Right ventricle myocardium superior (tissue), 1 donor: ENCODE data around the gene KRT17. TPM values are rescaled to one million over a fixed set of nuclear protein-coding genes. Genes with fewer than 3 reads are reported as not detected.
"Not testable (repeated sequence)": the region's sequence is repeated elsewhere in the genome, so short reads cannot be mapped to it uniquely, and the experiment has no call there.

ENCODE experiments used
- ATAC-seq: fragments of 200-7000 bp; cut with Tn5 transposase; one replicate; pipeline ENCODE4 v1.9.1; 2020; ENCODE audit warnings: mild to moderate bottlenecking; ENCODE audit not compliant: poor library complexity
- DNase-seq: peaks from one replicate; pipeline ENCODE4 v3.0.0-alpha.2; 2020
- intact Hi-C: fragments of 100-400 bp; cut with DNase I; formaldehyde crosslinking; loops from one replicate; pipeline ENCODE4 v1.11.2; 2022
- total RNA-seq: library from RNA; stranded (reverse); fragmentation: NEBNext Ultra II Directional; extraction: Animal tissue kit (Norgen Biotek cat#: 25700); gene quantifications from one replicate; pipeline ENCODE4 v1.2.1, GENCODE V29; 2021
- donor health status: DM: no; HTN: yes; CAD: no; lungs with severe emphysema.

KRT17 gene
- total RNA-seq, 1 donor from 2014 or later, result not detected

DNA sequence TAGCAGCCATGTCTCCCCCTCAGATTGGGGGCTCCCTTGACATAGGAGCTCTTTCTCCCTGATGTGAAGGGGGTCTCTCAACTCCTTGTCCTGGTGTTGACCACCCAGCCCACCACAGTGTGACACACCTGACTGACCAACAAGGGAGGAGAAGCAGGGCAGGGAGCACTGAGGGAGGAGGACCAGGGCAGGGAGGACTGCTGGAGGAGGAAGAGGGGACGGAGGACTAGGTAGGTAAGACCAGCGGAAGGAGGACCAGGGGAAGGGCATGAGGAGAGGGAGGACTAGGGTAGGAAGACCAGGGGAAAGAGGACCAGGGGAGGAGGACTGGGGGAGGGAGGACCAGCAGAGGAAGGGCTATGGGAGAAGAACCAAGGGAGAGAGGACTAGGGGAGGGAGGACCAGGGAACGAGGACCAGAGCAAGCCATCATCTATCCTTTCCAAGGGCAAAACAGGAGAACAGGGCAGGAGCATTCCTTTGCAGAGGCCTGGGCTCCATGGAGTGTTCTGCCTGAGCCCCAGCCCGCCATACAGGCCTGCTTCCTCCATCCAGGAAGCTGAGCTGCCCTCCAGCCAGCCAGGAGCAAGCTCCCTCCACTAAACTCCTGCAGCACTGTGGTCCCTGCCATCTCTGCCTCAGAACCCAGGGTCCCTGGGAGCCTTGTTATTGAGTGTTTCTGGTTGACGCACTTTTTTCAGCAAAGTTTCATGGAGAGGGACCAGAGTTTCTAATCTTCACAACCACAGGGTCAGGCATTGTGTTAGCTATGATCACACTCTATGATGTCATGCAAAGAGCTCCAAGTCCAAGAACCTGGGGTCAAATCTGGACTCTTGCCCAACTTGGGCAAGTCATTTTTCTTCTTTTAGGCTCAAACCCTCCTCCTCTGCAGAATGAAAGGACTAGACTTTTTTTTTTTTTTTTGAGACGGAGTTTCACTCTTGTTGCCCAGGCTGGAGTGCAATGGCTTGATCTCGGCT lies 15.4 kb upstream of the KRT17 start:
- intact Hi-C loops, result no loop called here
- ATAC-seq (no peak), DNase-seq (no peak)

DNA sequence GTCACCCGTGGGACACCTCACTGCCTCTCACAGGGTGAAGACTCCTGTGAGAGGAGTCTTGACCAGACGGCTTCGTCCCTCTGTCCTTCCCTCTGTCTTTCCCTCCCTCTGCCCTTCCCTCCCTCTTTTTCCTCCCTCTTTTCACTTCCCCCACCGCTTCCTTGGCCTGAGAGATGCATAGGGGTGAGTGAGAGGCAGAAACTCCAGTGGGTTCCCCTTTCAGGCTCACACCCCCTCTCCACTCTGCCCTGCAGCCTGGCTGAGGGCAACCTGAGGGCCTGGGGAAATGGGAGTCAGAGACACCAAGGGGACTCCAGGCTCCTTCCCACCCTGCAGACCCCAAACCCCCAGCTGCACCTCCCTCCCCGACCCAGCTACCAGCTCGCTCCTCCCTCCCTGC lies 14.6 kb upstream of the KRT17 start:
- intact Hi-C loops, result no loop called here
- no peak for ATAC-seq

DNA sequence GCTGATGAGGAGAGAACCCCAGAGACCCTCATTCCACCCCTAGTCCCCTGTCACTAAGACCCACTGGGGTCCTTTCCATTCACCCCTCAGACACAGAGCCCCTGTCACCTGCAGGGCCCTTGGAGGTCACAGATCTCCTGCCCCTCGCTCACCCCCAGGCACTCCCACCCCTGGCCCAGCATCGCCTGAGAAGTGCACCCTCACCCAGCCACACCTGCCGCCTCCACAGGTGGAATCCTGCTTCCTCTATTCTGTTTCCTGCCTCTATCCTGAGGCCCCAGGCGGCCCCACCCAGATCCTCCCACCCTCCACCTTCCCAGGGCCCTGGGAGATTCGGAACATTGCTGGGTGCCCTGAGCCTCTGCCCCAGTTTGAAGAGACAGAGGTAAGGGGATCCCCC lies 13.8 kb upstream of the KRT17 start:
- intact Hi-C loops, result no loop called here
- DNase-seq, result no peak
- no peak for ATAC-seq

More for the DNA sequence above, 14.6 kb upstream of the KRT17 start:
- DNase-seq, result no peak

DNA sequence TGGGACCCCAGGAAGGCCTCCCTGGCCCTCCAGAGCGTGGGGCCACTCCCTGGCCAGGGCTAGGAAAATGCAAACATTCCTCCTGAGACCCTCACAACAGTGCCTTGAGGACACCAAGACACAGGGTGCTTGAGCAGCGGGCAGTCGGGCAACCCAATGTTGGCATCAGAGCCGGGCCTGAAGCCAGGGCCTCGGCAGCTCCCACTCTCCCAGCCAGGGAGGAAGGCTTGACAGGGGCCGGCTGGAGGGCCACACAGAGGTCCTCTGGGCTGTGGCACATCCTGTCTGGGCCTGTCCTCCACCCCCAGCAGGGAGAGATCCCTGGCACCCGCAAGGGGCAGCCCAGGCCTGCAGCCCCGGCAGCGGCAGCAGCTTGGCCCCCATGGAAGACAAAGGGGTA lies 12.3 kb upstream of the KRT17 start:
- intact Hi-C loops, result no loop called here
- DNase-seq, result no peak

DNA sequence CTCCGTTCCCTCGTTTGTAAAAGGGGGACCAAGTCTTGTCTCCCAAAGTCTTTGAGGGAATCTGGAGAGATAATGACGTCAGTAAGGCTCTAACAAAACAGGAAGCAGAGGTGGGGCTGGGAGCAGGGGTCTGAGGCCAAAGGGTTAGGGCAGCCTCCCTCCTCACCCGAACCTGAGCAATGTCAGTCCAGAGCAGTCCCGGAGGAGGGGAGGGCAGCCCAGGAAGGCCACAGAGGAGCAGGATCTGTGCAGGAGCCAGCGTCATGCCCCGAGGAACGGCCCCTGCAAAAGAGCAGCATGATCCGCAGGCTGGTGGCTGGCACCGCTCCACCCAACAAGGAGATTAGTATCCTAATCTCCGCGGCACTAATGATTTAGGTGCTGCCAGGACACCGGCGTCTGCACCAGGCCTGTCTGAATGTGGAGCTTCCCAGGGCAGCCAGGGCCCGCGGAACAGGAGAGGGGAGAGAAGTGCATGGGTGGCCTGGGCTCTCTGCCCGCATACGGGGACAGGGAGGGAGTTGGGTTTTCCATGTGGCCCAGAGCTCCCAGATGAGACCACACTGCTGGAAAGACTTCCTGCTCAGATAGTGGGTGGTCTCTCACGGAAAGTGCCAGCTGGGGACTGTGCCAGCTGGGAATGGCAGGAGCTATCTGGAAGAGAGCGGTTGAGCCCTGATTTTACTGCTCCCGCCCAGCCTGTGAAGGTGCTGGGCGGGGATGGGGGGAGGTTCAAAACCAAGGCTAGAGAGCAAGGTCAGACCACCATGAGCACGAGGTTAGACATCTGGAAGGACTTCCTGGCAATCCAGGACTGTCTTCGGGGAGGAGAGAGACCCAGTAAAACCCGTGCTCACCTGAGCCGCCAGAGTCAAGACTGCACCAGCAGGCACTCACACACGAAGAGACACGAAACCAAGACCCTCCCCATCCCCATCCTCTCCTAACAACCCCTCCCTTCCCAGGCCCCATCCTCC lies 11.0 kb upstream of the KRT17 start:
- intact Hi-C loops, result no loop called here
- DNase-seq (peak; percentile 62), ATAC-seq (peak; percentile 80)

More for the DNA sequence above, 12.3 kb upstream of the KRT17 start:
- ATAC-seq, result no peak

DNA sequence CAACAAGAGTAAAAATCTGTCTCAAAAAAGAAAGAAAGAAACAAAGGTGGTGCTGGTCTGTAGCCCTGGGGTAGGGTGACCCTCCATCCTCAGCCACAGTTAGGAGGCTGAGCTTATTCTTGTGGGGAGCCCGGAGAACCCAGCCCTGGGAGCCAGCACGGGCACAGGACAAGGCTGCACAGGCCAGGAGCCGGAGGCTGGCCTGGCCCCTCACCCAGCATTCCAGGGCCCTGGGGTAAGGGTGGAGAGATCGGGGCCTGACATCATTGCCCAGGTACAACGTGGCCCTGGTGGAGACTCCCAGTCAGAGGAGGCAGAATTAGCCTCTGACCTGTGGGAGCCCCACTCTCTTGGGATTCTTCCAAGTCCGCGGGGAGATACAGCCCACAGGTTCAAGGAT lies 10.3 kb upstream of the KRT17 start:
- intact Hi-C loops, result no loop called here
- DNase-seq (no peak), ATAC-seq (no peak)

DNA sequence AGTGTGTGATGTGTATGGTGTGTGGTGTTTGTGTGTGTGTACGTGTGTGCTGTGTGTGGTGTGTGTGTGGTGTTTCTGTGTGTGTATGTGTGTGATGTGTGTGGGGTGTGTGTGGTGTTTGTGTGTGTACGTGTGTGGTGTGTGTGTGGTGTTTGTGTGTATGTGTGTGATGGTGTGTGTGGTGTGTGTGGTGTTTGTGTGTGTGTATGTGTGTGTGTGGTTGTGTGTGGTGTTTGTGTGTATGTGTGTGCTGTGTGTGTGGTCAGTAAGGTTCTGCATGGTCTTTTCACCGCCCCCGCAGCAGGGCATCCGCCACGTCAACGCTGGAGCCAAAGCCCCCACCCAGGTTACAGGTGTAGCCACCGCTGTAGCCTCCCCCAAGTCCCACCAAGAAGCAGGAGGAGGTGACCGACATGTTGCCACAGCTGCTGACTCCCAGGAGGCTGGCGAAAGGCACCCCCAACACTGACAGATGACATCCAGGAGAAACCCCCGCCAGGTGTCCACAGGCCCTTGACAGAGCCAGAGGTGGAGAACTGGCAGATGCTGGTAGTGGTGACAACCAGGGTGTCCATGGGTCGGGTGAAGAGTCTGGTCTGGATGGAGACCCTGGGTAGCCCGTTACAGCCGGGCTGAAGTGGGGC lies 9.3 kb upstream of the KRT17 start:
- intact Hi-C loops, result no loop called here
- DNase-seq (no peak), ATAC-seq (no peak)

DNA sequence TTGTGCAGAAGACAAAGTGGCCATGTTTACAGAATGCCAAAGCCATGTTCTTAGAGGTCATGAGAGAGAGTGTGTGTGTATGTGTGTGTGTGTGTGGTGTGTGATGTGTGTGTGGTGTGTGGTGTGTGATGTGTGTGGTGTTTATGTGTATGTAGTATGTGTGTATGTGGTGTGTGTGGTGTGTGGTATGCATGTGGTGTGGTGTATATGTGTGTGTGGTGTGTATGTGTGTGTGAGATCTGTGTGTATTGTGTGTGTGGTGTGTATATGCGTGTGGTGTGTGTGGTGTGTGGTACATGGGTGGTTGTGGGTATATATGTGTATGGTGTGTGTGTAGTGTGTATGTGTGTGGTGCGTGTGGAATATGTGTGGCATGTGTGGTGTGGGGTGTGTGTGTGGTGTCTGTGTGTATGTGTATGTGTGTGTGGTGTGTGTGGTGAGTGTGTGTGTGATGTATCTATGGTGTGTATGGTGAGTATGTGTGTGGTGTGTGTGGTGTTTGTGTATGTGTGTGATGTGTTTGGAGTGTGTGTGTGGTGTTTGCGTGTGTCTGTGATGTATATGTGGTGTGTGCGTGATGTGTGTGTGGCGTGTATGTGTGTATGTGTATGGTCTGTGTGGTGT lies 8.2 kb upstream of the KRT17 start:
- ATAC-seq (no peak), DNase-seq (no peak)
- intact Hi-C loops, result no loop called here

DNA sequence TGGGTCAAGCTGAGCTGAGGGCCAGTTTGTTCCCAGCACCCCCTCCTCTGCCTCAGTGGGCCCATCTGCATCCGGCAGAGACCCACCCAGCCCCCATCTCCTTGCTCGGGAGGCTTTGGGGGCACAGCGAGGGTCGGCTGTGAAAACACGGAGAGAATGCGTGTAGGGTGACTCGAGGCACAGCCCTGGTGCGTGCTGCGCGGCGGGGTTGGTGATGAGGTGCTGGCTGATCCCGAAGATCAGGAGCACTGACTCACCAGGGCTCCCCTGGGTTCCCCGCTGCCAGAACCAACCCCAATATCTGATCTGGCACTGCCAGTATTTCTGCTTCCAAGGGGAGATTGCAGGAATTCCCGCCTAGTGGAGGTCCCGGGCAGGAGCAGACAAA lies 7.5 kb upstream of the KRT17 start:
- DNase-seq (peak; percentile 31), ATAC-seq (no peak)
- intact Hi-C loops, result no loop called here

DNA sequence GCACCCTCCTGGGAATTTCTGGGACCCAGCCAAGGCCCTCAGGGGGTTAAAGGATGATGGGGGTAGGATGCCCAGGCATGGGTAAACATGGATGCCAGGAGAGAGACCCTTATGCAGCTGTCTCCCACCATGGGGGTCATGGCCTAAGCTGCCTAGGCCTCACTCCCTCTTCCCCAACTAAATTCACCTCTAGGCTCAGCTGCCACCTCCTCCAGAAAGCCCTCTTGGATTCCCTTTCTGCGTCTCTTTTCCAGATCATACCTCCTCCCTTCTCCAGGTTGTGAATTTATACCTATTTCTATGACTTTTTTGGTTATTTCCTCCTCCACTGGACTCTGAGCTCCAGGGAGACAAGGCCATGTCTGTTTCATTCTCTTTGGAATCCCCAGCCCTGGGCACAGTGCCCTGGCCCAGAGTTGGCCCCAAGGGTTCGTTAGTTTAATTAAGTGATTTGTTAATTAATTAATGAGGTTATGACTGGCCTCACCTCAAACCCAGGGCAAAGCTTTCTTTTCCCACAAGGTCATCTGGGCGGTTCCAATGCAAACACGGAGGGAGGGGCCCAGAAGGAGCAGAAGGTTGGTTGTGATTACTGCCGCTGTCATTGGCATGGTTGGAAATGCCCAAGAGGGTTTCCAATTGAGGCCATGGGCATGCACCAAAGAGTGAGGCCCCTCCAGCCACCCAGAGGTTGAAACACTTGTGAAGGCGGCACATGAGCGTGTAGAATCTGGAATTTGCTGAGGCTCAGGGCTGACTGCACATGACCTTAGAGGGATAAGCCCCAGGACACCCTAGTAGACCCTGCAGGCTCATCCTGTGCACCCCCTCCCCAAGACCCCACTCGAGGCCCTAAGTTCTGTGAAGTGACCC lies 6.9 kb upstream of the KRT17 start:
- ATAC-seq (no peak), DNase-seq (peak; percentile 16)
- intact Hi-C loops, result no loop called here

DNA sequence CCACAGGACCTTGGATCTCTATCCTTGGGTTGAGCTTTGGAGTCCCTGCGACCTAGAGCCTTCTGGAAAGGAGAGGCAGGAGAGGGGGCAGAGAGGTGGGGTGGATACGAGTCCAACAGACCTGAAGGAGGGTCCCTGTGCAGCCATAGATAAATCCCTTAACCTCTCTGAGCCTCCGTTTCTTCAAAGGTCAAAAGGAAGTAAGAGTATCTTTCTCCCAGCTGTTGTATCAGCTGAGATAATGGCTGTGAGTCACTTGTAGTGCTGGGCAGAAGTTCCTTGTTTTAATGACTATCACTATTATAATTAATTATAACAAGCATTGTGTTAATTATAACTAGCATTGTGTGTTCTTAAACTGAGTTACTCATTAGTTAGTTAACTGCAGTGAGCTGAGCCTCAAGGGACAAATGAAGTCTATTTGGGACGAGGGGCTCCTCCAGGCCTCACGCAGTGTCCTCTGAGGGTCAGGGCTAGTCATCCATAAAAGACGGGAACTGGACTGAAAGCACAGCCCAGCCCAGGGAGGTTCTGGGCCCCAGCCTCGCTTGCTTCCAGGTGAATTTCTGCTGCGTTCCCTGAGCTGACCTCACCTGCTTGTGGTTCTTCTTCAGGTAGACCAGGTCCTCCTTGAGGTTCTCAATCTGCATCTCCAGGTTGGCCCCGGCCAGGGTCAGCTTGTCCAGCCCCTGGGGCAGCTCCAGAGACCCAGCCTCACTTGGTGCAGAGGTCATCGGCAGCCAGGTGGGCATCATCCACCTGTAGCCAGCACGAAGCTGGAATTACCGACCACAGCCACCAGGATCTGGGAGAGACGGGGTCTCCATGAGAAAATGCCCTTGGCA lies 5.7 kb upstream of the KRT17 start:
- DNase-seq, result peak; percentile 14

DNA sequence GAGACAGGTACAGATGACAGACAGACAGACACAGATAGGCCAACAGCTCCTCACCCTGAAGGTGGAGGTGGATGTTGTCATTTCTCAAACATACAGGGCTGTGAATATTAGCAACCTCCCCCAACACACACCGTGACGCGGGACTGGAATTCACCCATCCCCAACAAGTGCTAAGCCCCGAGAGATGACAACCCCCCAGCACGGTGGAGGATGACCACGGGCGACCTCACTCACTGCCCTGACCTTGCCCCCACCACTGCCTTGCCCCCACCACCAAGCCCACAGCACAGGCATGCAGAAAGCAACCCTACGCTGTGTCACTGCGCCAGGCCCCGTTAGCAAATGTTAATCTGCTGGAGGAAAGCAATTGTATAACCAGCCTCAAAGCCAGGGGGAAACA lies 4.9 kb upstream of the KRT17 start:
- ATAC-seq, result no peak
- intact Hi-C loops, result no loop called here
- peak; percentile 28 for DNase-seq

More for the DNA sequence above, 5.7 kb upstream of the KRT17 start:
- no peak for ATAC-seq
- intact Hi-C loops, result no loop called here

DNA sequence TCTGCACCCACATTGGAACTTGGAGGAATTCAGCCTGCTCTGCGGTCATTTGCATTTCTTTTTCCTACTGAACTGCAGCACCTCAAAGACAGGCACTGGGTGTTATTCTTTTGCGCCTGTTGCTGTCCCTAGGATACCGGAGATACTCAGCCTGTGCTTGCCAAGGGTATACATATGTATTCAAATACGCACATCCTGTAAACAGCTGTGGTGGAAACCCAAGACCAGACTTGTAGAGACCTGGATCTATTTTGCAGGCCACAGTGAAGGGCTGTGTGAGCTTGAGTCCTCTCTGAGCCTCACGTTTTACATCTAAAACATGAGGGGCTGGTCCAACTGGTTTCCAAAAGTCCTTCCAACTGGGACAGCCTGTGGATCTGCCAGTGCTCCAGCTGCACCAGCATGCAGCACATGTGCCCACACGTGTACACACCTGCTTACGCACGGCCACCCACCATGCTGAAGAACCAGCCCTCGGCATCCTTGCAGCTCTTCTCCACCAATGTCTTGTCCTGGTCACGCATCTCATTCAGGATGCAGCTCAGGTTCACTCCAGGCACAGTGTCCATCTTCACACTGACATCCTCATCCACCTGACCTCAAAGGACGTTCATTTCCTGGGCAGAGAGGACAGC lies 4.4 kb upstream of the KRT17 start:
- intact Hi-C loops, result not testable (repeated sequence)

DNA sequence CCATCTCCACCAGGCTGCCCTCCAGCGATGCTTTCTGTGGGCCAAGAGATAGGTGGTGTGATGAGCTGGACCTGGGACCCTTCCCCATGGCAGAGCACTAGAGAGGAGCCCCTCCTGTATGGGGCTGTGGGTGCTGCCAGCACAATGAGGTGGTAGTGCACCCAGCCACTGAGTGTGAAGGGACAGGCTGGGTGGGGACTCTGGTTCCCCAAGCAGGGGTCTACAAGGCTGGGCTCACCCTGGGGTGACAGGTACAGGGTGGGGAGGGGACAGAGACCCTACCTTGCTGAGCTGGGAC lies 3.6 kb upstream of the KRT17 start:
- ATAC-seq, DNase-seq, intact Hi-C loops: not testable (repeated sequence)

More for the DNA sequence above, 4.4 kb upstream of the KRT17 start:
- peak; percentile 9 for DNase-seq
- ATAC-seq, result not testable (repeated sequence)

DNA sequence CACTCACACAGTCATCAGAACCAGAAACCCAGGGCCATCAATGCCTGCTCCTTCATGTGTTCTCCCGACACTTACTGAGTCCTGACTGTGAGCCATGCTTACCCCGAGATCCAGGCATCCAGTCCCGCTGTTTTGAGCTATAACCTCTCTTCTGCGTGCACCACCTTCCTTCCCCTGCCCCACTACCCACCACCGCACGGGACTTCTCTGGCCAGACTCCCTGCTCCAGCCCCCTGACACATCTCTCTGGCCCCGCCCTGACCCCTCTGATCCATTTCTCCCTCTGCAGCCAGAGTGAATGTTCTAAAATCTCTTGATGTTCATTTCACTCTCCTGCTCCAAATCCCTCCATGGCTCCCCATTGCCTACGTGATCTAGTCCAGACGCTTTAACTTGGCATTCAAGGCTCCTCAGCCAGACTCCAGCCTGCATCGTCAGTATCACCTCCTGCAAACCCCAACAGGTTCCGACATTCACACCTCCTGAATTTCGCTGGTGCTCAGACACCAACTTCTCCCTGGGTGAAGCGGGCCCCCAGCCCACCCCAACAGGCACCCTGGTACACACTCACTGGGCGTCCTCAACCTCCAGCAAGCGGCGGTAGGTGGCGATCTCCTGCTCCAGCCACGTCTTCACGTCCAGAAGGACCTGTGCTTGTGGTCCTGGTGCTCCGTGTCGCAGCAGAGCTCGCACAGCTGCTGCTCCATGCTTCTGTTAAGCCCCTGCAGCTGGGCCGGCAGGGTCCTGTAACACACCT lies 3.1 kb upstream of the KRT17 start:
- DNase-seq (peak; percentile 26), ATAC-seq (no peak)
- intact Hi-C loops, result no loop called here

DNA sequence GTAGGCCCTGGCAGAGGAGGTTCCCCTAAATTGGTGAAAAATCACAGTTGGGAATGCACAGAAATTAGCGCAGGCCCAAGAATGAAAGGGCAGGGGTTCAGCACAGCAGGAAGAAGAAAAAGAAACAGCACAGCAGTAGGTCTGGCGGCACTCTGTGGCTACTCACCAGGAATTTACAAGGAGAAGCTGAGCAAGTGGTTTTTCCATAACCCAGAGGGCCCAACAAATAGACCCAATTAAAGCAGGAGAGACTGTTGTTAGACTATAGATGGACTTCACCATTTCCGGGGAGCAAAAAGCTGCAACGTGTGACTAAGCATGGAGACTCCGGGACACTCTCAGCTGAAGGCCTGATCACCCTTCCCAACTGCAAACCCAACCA lies 2.5 kb upstream of the KRT17 start:
- ATAC-seq, intact Hi-C loops, DNase-seq: not testable (repeated sequence)
